ACHN (cell line): ENCODE measurements around the gene CNBP.
"Not testable (repeated sequence)": the region's sequence is repeated elsewhere in the genome, so short reads cannot be mapped to it uniquely, and the experiment has no call there.

Experiments
- DNase-seq: peaks from one replicate; pipeline ENCODE4 v3.0.0-alpha.2; 2015
- in situ Hi-C: cut with HindIII; loops from 2 replicates; pipeline ENCODE4 v1.10.0; 2017; ENCODE audit warnings: low sequenced_read_pairs, low pct_ligation_motif_present, low pct_unique_long_range_greater_than_20kb

CNBP gene

DNA sequence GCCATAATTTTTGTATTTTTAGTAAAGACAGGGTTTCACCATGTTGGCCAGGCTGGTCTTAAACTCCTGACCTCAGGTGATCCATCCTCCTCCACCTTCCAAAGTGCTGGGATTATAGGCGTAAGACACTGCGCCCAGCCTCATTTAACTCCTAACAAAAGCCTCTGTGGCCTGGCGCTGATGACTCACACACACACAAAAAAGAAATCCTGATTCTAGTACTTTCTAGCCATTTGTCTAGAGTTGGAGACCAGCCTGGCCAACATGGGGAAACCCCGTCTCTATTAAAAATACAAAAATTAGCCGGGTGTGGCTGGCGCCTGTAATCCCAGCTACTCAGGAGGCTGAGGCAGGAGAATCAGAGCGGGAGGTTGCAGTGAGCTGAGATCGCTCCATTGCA is 6.1 kb upstream of the CNBP start:
- DNase-seq, in situ Hi-C loops: not testable (repeated sequence)

DNA sequence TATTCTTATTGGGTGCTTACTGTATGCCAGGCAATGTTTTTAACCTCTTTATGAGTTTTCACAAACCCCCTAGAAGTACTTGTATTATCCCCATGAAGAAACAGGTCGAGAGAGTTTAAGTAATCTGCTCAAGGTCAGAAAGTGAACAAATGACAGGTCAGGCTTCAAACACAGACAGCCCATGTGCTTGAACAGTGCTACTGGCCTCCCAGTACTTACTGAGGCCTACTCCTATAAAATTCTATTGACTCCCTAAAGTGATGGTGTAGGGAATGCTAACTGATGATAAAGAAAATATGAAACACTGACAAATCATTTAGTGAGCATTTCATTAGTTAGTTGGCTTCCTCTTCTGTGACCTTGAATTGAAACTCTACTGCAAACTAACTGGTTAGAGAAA is 4.2 kb upstream of the CNBP start:
- in situ Hi-C loops, result no loop called here
- DNase-seq, result no peak

- no peak for DNase-seq
- in situ Hi-C loops, result no loop called here
These were observed 2.1 kb upstream of the CNBP start for GRCh38 chr3:129185783-129186182.

DNA sequence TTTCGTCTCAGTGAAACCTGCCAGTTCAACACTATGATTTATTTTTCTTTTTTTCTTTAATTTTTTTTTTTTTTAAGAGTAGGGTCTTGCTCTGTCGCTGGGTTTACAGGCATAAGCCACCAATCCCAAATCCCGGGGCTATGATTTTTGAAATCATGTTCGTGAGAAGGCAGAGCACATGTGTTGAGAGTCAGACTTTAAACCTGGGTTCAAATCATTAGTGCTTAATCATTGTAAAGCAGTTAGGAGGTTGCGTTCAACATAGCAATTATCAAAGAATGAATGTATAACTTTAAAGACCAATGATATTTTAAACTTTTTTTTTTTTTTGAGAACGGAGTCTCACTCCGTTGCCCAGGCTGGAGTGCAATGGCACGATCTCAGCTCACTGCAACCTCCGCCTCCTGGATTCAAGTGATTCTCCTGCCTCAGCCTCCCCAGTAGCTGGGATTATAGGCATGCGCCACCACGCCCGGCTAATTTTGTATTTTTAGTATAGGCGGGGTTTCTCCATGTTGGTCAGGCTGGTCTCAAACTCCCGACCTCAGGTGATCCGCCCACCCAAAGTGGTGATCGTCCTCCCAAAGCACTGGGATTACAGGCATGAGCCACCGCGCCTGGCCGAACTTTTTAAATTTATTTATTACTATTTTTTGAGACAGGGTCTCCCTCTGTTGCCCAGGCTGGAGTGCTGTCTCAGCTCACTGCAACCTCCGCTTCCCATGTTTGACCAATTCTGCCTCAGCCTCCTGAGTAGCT is 1.3 kb upstream of the CNBP start:
- in situ Hi-C loops, DNase-seq: not testable (repeated sequence)

DNA sequence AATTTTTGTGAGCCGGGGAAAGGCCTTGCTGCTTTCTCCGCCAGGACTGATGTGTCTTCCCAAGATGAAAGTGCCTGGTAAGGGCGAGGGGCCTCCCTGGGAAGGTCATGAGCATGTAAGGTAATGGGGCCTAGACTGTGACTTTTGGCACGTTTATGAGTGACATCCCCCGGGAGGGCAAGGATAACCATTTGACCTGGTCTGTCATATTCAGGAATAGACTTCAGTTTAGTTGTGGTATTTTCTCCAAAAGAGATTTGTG is 631 bp upstream of the CNBP start:
- no peak for DNase-seq
- in situ Hi-C loops, result no loop called here

- DNase-seq, result no peak
- in situ Hi-C loops, result no loop called here
These were observed 1.1 kb downstream of the CNBP start for GRCh38 chr3:129182390-129183185.

DNA sequence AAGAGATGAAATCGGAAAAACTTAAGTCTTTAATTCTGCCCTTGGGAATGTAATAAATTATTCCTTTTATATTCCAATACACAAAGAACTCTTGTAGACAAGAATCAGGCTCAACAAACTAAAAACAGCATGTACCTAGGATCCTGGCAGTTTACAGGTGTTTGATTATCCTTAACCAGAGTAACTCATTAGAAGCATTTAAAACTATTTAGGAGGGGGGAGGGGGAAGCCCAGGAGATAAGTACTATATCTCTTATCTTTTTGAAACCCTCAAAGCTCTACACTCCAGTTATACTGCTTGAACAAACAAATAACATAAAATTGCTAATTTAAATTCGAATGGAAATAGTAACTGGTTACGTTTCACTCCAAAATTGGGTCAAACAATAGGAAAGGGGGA is 1.9 kb downstream of the CNBP start:
- DNase-seq, result no peak
- in situ Hi-C loops, result no loop called here

GRCh38 chr3:129180461-129180860 is 3.2 kb downstream of the CNBP start:
- in situ Hi-C loops, result no loop called here

GRCh38 chr3:129176051-129176450 is 7.6 kb downstream of the CNBP start:
- DNase-seq, result no peak
- in situ Hi-C loops, result no loop called here

More at GRCh38 chr3:129180461-129180860, 3.2 kb downstream of the CNBP start:
- no peak for DNase-seq

GRCh38 chr3:129173725-129174124 is 10.0 kb downstream of the CNBP start:
- no peak for DNase-seq

GRCh38 chr3:129173206-129173605 is 10.5 kb downstream of the CNBP start:
- in situ Hi-C loops, result no loop called here
- DNase-seq, result no peak

More at GRCh38 chr3:129173725-129174124, 10.0 kb downstream of the CNBP start:
- in situ Hi-C loops, result no loop called here

GRCh38 chr3:129166579-129167332 is 16.9 kb downstream of the CNBP start:
- in situ Hi-C loops, result no loop called here
- no peak for DNase-seq

DNA sequence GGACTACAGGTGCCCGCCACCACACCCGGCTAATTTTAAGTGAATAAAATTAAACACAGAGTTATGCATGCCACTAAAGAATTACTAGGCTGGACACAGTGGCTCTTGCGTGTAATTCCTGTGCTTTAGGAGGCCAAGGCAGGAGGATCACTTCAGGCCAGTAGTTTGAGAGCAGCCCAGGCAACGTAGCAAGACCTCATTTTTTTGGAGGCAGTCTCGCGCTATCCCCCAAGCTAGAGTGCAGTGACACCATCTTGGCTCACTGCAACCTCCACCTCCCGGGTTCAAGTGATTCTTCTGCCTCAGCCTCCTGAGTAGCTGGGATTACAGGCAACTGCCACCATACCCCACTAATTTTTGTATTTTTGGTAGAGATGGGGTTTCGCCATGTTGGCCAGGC is 18.1 kb downstream of the CNBP start:
- in situ Hi-C loops, DNase-seq: not testable (repeated sequence)

- no peak for DNase-seq
- in situ Hi-C loops, result no loop called here
These were observed 19.2 kb downstream of the CNBP start for GRCh38 chr3:129164500-129164899.

DNA sequence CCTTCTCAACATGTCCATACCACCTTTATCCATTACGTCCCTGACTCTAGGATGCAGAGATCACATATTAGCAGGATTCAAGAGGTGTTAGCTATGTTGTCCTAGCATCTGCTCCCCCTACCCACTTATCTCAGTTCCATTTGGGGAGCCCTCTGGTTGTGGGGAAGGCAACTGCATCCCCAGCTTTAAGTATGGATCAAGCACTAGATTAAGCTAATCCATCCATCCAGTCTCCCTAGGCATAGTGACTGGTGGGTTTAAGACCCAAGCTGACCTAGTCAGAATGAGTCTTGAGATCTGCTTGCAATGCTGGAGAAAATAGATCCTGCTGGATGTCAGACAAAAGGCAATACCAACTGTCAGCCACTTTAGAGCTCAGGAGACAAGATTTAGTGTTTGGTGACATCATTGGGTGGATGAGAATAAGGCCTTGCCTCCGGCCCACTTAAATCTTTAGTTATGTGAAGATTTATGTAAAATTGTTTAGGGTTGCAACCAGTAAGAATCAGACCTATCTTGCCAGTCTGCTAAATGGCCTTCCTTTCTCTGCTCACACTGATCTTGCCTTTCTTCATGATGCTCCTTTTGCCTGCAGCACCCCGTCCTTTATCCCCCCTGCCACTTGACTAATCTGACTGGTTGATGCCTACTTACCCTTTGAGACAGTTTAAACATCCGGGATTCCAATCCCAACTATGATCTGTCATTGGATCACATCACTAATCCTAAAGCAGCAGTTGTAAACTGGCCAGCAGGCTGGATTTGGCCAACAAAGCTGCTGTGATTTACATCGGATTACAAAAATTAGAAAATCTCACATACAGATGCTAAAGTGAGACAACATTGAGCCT is 20.7 kb downstream of the CNBP start:
- DNase-seq, result peak; percentile 19
- in situ Hi-C loops, result no loop called here

DNA sequence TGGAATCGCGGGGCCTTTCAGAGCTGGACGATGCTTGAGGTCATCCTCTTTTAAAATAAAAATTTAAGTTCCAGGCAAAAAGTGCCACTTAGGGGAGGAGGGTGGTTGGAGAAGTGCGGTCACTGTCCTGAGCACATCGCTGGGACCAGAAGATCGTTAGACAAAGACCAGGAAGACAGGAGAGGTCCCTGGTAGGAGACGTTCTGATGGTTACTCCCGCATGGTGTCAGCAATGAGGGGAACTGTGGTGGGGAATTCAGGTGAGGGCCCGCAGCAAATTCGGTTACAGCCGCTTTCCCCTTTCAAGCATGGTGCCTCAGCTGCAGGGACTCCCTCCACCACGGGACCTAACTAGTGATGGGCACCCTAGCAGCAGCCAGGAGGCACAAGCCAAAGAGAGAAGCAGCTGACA is 21.8 kb downstream of the CNBP start:
- DNase-seq, result peak; percentile 17
- in situ Hi-C loops, result no loop called here

- peak; percentile 92 for DNase-seq
- in situ Hi-C loops, result no loop called here
These were observed 22.5 kb downstream of the CNBP start, which contains the start of gene ISY1 for GRCh38 chr3:129160891-129161859. Gene ISY1 (minus strand): TSS chr3:129161063. CDS start chr3:129160975, 88 bp downstream.
